Measurements from ENCODE around the gene MPHOSPH10. TPM values are rescaled to one million over a fixed set of nuclear protein-coding genes. Genes with fewer than 3 reads are reported as not detected.
"Not testable (repeated sequence)": the region's sequence is repeated elsewhere in the genome, so short reads cannot be mapped to it uniquely, and the experiment has no call there.

MPHOSPH10 gene
- total RNA-seq, 4 donors from 2014 or later = 27.8 to 49.1 (median 32.8) TPM

GRCh38 chr2:71129902-71130151 lies 607 bp upstream of the MPHOSPH10 start:
- TF ChIP-seq CTCF (IDR thresholded peaks at IDR 0.05 in 4 of 5, conservative IDR thresholded peaks at IDR 0.05 in 1 of 5) = no peak
- TF ChIP-seq POLR2A (IDR thresholded peaks at IDR 0.05) = no peak
- Histone ChIP-seq H3K9me3 (no peaks in the 10 kb centered on the region), H3K36me3 (peaks cover 0 to 19% of the 10 kb centered on the region in 2 donors), H3K4me1 (peaks cover 37 to 39% of the 10 kb centered on the region in 2 donors), H3K27me3 (no peaks in the 10 kb centered on the region), H3K4me3 (peak overlapping the region; percentile 85 to 97 (median 90)), H3K27ac (peak overlapping the region; percentile 89 to 95 (median 93))
- DNase-seq = no peak
- in situ Hi-C loops (cut with MboI; ENCODE audit: low sequenced_read_pairs in 4 of 4) = loop anchor here in 1 of 4 donors (5.0 kb wide), 1 partner anchor 63 kb away; the partner anchor contains the start of gene NAGK
- intact Hi-C loops (cut with DNase I; ENCODE audit: low total_unique reads) = loop anchor here (1.0 to 5.0 kb wide), 3 partner anchors 62 to 881 kb away; partner anchors contain the start of genes NAGK, TIA1 and ZNF638
- peak; percentile 66 to 75 for ATAC-seq

DNA sequence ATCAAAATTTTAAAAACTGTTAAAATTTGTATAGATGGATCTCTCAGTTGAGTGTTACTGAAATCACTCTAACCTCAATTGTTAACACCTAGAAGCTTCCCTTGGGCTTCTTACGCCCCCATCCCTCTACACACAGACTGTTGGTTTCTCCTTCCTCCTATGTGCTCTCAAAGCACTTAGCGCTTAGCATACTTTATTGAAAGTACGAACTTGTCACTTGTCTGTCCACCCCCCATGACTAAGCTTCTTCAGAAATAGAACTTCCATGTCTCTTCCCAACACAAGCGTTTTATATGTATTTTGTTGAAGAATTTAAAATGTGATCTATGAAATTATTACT lies 441 bp downstream of the MPHOSPH10 start:
- in situ Hi-C loops (cut with MboI; ENCODE audit: low sequenced_read_pairs in 4 of 4) (loop anchor here in 1 of 4 donors (5.0 kb wide), 1 partner anchor 64 kb away; the partner anchor contains the start of gene NAGK), intact Hi-C loops (cut with DNase I; ENCODE audit: low total_unique reads) (loop anchor here (1.0 to 5.0 kb wide), 3 partner anchors 63 to 882 kb away; partner anchors contain the start of genes NAGK, TIA1 and ZNF638)
- H3K27me3 ChIP-seq = no peaks in the 10 kb centered on the region
- H3K4me3 ChIP-seq = peak overlapping the region; percentile 85 to 97 (median 90)
- DNase-seq (no peak), ATAC-seq (peak in 1 of 2 donors; percentile 23)
- H3K36me3 ChIP-seq = peaks cover 0 to 30% of the 10 kb centered on the region in 2 donors
- no peaks in the 10 kb centered on the region for H3K9me3 ChIP-seq
- peaks cover 37 to 39% of the 10 kb centered on the region in 2 donors for H3K4me1 ChIP-seq
- TF ChIP-seq POLR2A (IDR thresholded peaks at IDR 0.05) (no peak), CTCF (IDR thresholded peaks at IDR 0.05 in 4 of 5, conservative IDR thresholded peaks at IDR 0.05 in 1 of 5) (no peak)
- H3K27ac ChIP-seq = peak overlapping the region; percentile 89 to 95 (median 93)

GRCh38 chr2:71131387-71132166 lies 1.1 kb downstream of the MPHOSPH10 start:
- Histone ChIP-seq H3K4me3 (peak overlapping the region; percentile 85 to 97 (median 90)), H3K4me1 (peaks cover 37 to 39% of the 10 kb centered on the region in 2 donors), H3K36me3 (peaks cover 0 to 36% of the 10 kb centered on the region in 2 donors), H3K27ac (peak overlapping the region; percentile 89 to 95 (median 93))
- not testable (repeated sequence) for ATAC-seq, H3K27me3 ChIP-seq, DNase-seq, H3K9me3 ChIP-seq
- intact Hi-C loops (cut with DNase I; ENCODE audit: low total_unique reads) (loop anchor here (2.0 to 5.0 kb wide), 2 partner anchors 201 to 883 kb away; partner anchors contain the start of genes TIA1 and ZNF638), in situ Hi-C loops (cut with MboI; ENCODE audit: low sequenced_read_pairs in 4 of 4) (loop anchor here in 1 of 4 donors (5.0 kb wide), 1 partner anchor 64 kb away; the partner anchor contains the start of gene NAGK)

DNA sequence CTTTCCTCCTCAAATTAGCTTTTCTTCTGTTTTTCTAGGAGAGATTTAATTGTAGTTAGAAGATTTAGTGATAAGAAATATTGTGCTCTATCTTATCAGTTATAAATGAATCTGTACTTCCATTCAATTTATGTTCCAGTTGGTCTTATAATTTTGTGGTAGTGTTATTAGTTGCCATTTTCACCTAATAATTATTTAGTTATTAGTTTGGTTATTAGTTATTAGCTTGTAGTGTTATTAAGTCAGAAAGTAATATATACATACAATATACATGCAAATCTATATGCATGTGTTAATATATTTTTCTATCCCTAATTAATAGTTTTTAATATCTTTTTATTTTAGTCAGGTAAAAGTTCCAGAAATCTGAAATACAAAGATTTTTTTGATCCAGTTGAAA lies 3.2 kb downstream of the MPHOSPH10 start:
- Histone ChIP-seq H3K36me3 (peaks cover 2 to 54% of the 10 kb centered on the region in 2 donors), H3K27ac (no peak overlapping the region), H3K9me3 (no peaks in the 10 kb centered on the region), H3K4me3 (no peak overlapping the region), H3K4me1 (peaks cover 23 to 28% of the 10 kb centered on the region in 2 donors), H3K27me3 (no peaks in the 10 kb centered on the region)
- in situ Hi-C loops (cut with MboI; ENCODE audit: low sequenced_read_pairs in 4 of 4) = loop anchor here in 1 of 4 donors (5.0 kb wide), 1 partner anchor 66 kb away; the partner anchor contains the start of gene NAGK
- no peak for TF ChIP-seq POLR2A (IDR thresholded peaks at IDR 0.05)
- TF ChIP-seq CTCF (IDR thresholded peaks at IDR 0.05 in 4 of 5, conservative IDR thresholded peaks at IDR 0.05 in 1 of 5) = no peak
- ATAC-seq (no peak), DNase-seq (no peak)
- intact Hi-C loops (cut with DNase I; ENCODE audit: low total_unique reads) = loop anchor here (5.0 kb wide), 1 partner anchor 199 kb away; the partner anchor contains the start of gene ZNF638

GRCh38 chr2:71136174-71136573 lies 5.7 kb downstream of the MPHOSPH10 start:
- no peak for ATAC-seq
- H3K9me3 ChIP-seq = no peaks in the 10 kb centered on the region
- no peak for TF ChIP-seq CTCF (IDR thresholded peaks at IDR 0.05 in 4 of 5, conservative IDR thresholded peaks at IDR 0.05 in 1 of 5)
- TF ChIP-seq POLR2A (IDR thresholded peaks at IDR 0.05) = no peak
- no peak for DNase-seq
- peaks cover 2 to 80% of the 10 kb centered on the region in 2 donors for H3K36me3 ChIP-seq
- no peaks in the 10 kb centered on the region for H3K27me3 ChIP-seq
- no peak overlapping the region for H3K27ac ChIP-seq
- in situ Hi-C loops (cut with MboI; ENCODE audit: low sequenced_read_pairs in 4 of 4) = no loop called here
- H3K4me1 ChIP-seq = peaks cover 13 to 21% of the 10 kb centered on the region in 2 donors
- no peak overlapping the region for H3K4me3 ChIP-seq
- intact Hi-C loops (cut with DNase I; ENCODE audit: low total_unique reads) = no loop called here
